ENCODE data around the gene OR2J1. TPM values are rescaled to one million over a fixed set of nuclear protein-coding genes. Genes with fewer than 3 reads are reported as not detected.
"Not testable (repeated sequence)": the region's sequence is repeated elsewhere in the genome, so short reads cannot be mapped to it uniquely, and the experiment has no call there.

Gene OR2J1
- total RNA-seq, 4 donors from 2014 or later, result not detected

GRCh38 chr6:29137724-29138123 lies 38.4 kb downstream of the OR2J1 start:
- Histone ChIP-seq H3K9me3 (peaks cover 0 to under 1% (median 0%) of the 10 kb centered on the region in 4 donors), H3K36me3 (no peaks in the 10 kb centered on the region), H3K27ac (replicated peaks in 1 of 4) (no peak overlapping the region), H3K4me3 (no peak overlapping the region), H3K27me3 (no peaks in the 10 kb centered on the region), H3K4me1 (no peaks in the 10 kb centered on the region)
- intact Hi-C loops (cut with DNase I), result no loop called here
- 84% methylated on average over 4 of the region's 4 CpGs for WGBS
- no peak for TF ChIP-seq POLR2A (IDR thresholded peaks at IDR 0.05; ENCODE audit: low read depth)
- TF ChIP-seq EP300 (IDR thresholded peaks at IDR 0.05), result no peak
- DNase-seq (ENCODE audit: extremely low spot score), result no peak

GRCh38 chr6:29141606-29142005 lies 42.3 kb downstream of the OR2J1 start:
- Histone ChIP-seq H3K9me3 (peaks cover 0 to 3% (median 0%) of the 10 kb centered on the region in 4 donors), H3K36me3 (no peaks in the 10 kb centered on the region), H3K4me3 (no peak overlapping the region), H3K27ac (replicated peaks in 1 of 4) (no peak overlapping the region), H3K4me1 (no peaks in the 10 kb centered on the region), H3K27me3 (no peaks in the 10 kb centered on the region)
- WGBS, result 97% methylated on average over 1 of the region's 1 CpG
- TF ChIP-seq POLR2AphosphoS5 (IDR thresholded peaks at IDR 0.05), result no peak
- TF ChIP-seq POLR2A (IDR thresholded peaks at IDR 0.05; ENCODE audit: low read depth), result no peak
- TF ChIP-seq CTCF (IDR thresholded peaks at IDR 0.05), result no peak
- TF ChIP-seq EP300 (IDR thresholded peaks at IDR 0.05), result no peak
- no peak for DNase-seq (ENCODE audit: extremely low spot score)
- intact Hi-C loops (cut with DNase I), result no loop called here

GRCh38 chr6:29142309-29142708 lies 43.0 kb downstream of the OR2J1 start:
- Histone ChIP-seq H3K4me3 (no peak overlapping the region), H3K4me1 (no peaks in the 10 kb centered on the region), H3K27ac (replicated peaks in 1 of 4) (no peak overlapping the region), H3K36me3 (no peaks in the 10 kb centered on the region), H3K27me3 (no peaks in the 10 kb centered on the region), H3K9me3 (peaks cover 0 to 3% (median 0%) of the 10 kb centered on the region in 4 donors)
- TF ChIP-seq EP300 (IDR thresholded peaks at IDR 0.05) (no peak), POLR2A (IDR thresholded peaks at IDR 0.05; ENCODE audit: low read depth) (no peak), POLR2AphosphoS5 (IDR thresholded peaks at IDR 0.05) (no peak), CTCF (IDR thresholded peaks at IDR 0.05) (no peak)
- intact Hi-C loops (cut with DNase I), result no loop called here
- no peak for DNase-seq (ENCODE audit: extremely low spot score)

GRCh38 chr6:29146179-29146578 lies 46.9 kb downstream of the OR2J1 start:
- intact Hi-C loops (cut with DNase I), result no loop called here
- 42% methylated on average over 2 of the region's 2 CpGs for WGBS
- no peaks in the 10 kb centered on the region for H3K4me1 ChIP-seq

GRCh38 chr6:29147074-29147473 lies 47.8 kb downstream of the OR2J1 start:
- TF ChIP-seq EP300 (IDR thresholded peaks at IDR 0.05) (no peak), POLR2AphosphoS5 (IDR thresholded peaks at IDR 0.05) (no peak), CTCF (IDR thresholded peaks at IDR 0.05) (no peak), POLR2A (IDR thresholded peaks at IDR 0.05; ENCODE audit: low read depth) (no peak)
- no peak for DNase-seq (ENCODE audit: extremely low spot score)
- WGBS, result 92% methylated on average over 3 of the region's 3 CpGs
- Histone ChIP-seq H3K36me3 (no peaks in the 10 kb centered on the region), H3K27ac (replicated peaks in 1 of 4) (no peak overlapping the region), H3K4me3 (no peak overlapping the region), H3K9me3 (peaks cover 0 to 7% (median 0%) of the 10 kb centered on the region in 4 donors), H3K4me1 (no peaks in the 10 kb centered on the region), H3K27me3 (no peaks in the 10 kb centered on the region)
- intact Hi-C loops (cut with DNase I), result no loop called here

More at GRCh38 chr6:29146179-29146578, 46.9 kb downstream of the OR2J1 start:
- no peaks in the 10 kb centered on the region for H3K27me3 ChIP-seq
- no peak overlapping the region for H3K4me3 ChIP-seq
- no peak for TF ChIP-seq POLR2AphosphoS5 (IDR thresholded peaks at IDR 0.05)
- TF ChIP-seq POLR2A (IDR thresholded peaks at IDR 0.05; ENCODE audit: low read depth), result no peak
- no peak for TF ChIP-seq EP300 (IDR thresholded peaks at IDR 0.05)
- no peak for TF ChIP-seq CTCF (IDR thresholded peaks at IDR 0.05)
- peaks cover 0 to 3% (median 0%) of the 10 kb centered on the region in 4 donors for H3K9me3 ChIP-seq
- no peak for DNase-seq (ENCODE audit: extremely low spot score)
- no peaks in the 10 kb centered on the region for H3K36me3 ChIP-seq
- H3K27ac ChIP-seq (replicated peaks in 1 of 4), result no peak overlapping the region

- H3K4me1 ChIP-seq; H3K36me3 ChIP-seq; H3K27me3 ChIP-seq; H3K4me3 ChIP-seq; intact Hi-C loops (cut with DNase I); DNase-seq (ENCODE audit: extremely low spot score); H3K27ac ChIP-seq (replicated peaks in 1 of 4); H3K9me3 ChIP-seq: not testable (repeated sequence)
- 72% methylated on average over 3 of the region's 3 CpGs for WGBS
Observed at GRCh38 chr6:29149444-29149843, 50.2 kb downstream of the OR2J1 start.

Measured in esophagus muscularis mucosa (tissue), 4 donors.